ENCODE results near the gene KLK8. TPM values are rescaled to one million over a fixed set of nuclear protein-coding genes. Genes with fewer than 3 reads are reported as not detected.

KLK8 gene
- total RNA-seq, 2 experiments from 2014 or later, result not detected

Other genes starting within 250 kb of the KLK8 start
- not detected for gene GPR32, start 231.1 kb downstream of the KLK8 start, total RNA-seq
- not detected for gene ACP4, start 211.2 kb downstream of the KLK8 start, total RNA-seq
- 1 to 10 TPM in 1 of 2 experiments, under 1 TPM in 1; 0.75 to 1.1 TPM for gene KLK1, start 177.8 kb downstream of the KLK8 start, total RNA-seq
- not detected for gene KLK15, start 168.0 kb downstream of the KLK8 start, total RNA-seq
- not detected for gene KLK3, start 146.7 kb downstream of the KLK8 start, total RNA-seq
- not detected for gene KLK2, start 128.2 kb downstream of the KLK8 start, total RNA-seq
- gene KLK4, start 90.2 kb downstream of the KLK8 start, total RNA-seq, result not detected
- gene KLK5, start 48.6 kb downstream of the KLK8 start, total RNA-seq, result not detected
- gene KLK6, start 32.0 kb downstream of the KLK8 start, total RNA-seq, result not detected
- not detected for gene KLK7, start 17.7 kb downstream of the KLK8 start, total RNA-seq
- gene KLK10, start 18.1 kb upstream of the KLK8 start, total RNA-seq, result not detected
- gene KLK11, start 25.0 kb upstream of the KLK8 start, total RNA-seq, result not detected
- not detected for gene KLK12, start 33.4 kb upstream of the KLK8 start, total RNA-seq
- not detected for gene KLK13, start 63.5 kb upstream of the KLK8 start, total RNA-seq
- gene KLK14, start 81.3 kb upstream of the KLK8 start, total RNA-seq, result under 1 TPM; 0.35 to 0.67 TPM
- gene CTU1, start 106.8 kb upstream of the KLK8 start, total RNA-seq, result 1 to 10 TPM; 8.5 to 10.0 TPM
- under 1 TPM; 0.20 to 0.27 TPM for gene SIGLEC9, start 123.3 kb upstream of the KLK8 start, total RNA-seq
- gene SIGLEC7, start 140.7 kb upstream of the KLK8 start, total RNA-seq, result not detected
- 1 to 10 TPM; 3.7 to 3.9 TPM for gene CD33, start 223.5 kb upstream of the KLK8 start, total RNA-seq
- not detected for gene SIGLECL1, start 249.5 kb upstream of the KLK8 start, total RNA-seq